MM.1S (cell line): ENCODE data around the gene VCL.

Source experiments
- DNase-seq: peaks from one replicate; pipeline ENCODE4 v3.0.0-alpha.2; 2015
- H2AFZ ChIP-seq: fragments of 300-600 bp; sonication (generic); 2 replicates; pipeline ENCODE4 v1.6.0; 2016; ENCODE audit warnings: antibody characterized with exemption, low read length
- H3F3A ChIP-seq: fragments of 300-600 bp; sonication (generic); 2 replicates; pipeline ENCODE4 v1.6.1; 2016; ENCODE audit warnings: mild to moderate bottlenecking, antibody characterized with exemption, low read length, moderate library complexity, mixed read lengths; ENCODE audit not compliant: insufficient read depth
- H3K27ac ChIP-seq: fragments of 300-600 bp; sonication (generic); 2 replicates; pipeline ENCODE4 v1.5.1; 2016; ENCODE audit warnings: mild to moderate bottlenecking, low read length
- H3K27me3 ChIP-seq: fragments of 300-600 bp; sonication (generic); replicated peaks from 2 replicates; pipeline ENCODE4 v1.6.0; 2016; ENCODE audit warnings: low read length; ENCODE audit not compliant: insufficient read depth
- H3K36me3 ChIP-seq: fragments of 300-600 bp; sonication (generic); replicated peaks from 2 replicates; pipeline ENCODE4 v1.6.1; 2016; ENCODE audit warnings: mild to moderate bottlenecking, low read length, mixed read lengths; ENCODE audit not compliant: insufficient read depth
- H3K4me1 ChIP-seq: fragments of 300-600 bp; sonication (generic); 2 replicates; pipeline ENCODE4 v1.6.1; 2016; ENCODE audit warnings: low read length, mixed read lengths
- H3K4me2 ChIP-seq: fragments of 300-600 bp; sonication (generic); 2 replicates; pipeline ENCODE4 v1.6.0; 2016; ENCODE audit warnings: low read depth, low read length
- H3K4me3 ChIP-seq: fragments of 300-600 bp; sonication (generic); 2 replicates; pipeline ENCODE4 v1.5.1; 2016; ENCODE audit warnings: low read length, mixed read lengths
- H3K79me2 ChIP-seq: fragments of 300-600 bp; sonication (generic); 2 replicates; pipeline ENCODE4 v1.6.1; 2016; ENCODE audit warnings: mixed run types, low read length, mixed read lengths
- H3K9ac ChIP-seq: fragments of 300-600 bp; sonication (generic); 2 replicates; pipeline ENCODE4 v1.6.1; 2016; ENCODE audit warnings: low read length, mixed read lengths
- H3K9me2 ChIP-seq: fragments of 300-600 bp; sonication (generic); replicated peaks from 2 replicates; pipeline ENCODE4 v1.6.1; 2016; ENCODE audit warnings: mild to moderate bottlenecking, low read length, mixed read lengths; ENCODE audit not compliant: insufficient read depth
- H3K9me3 ChIP-seq: fragments of 300-600 bp; sonication (generic); replicated peaks from 2 replicates; pipeline ENCODE4 v1.6.1; 2016; ENCODE audit warnings: mild to moderate bottlenecking, low read length, mixed read lengths; ENCODE audit not compliant: insufficient read depth
- H4K20me1 ChIP-seq: fragments of 300-600 bp; sonication (generic); 2 replicates; pipeline ENCODE4 v1.6.1; 2016; ENCODE audit warnings: mild to moderate bottlenecking, low read length, moderate library complexity, mixed read lengths; ENCODE audit not compliant: insufficient read depth
- EZH2 ChIP-seq: fragments of 300-600 bp; sonication (generic); optimal IDR thresholded peaks from 2 replicates; pipeline ENCODE3; 2017; ENCODE audit warnings: low read depth, mild to moderate bottlenecking, antibody characterized with exemption, low read length, mixed read lengths
- EZH2phosphoT487 ChIP-seq: fragments of 300-600 bp; sonication (generic); IDR thresholded peaks from 2 replicates; pipeline ENCODE4 v1.6.1; 2018; ENCODE audit warnings: antibody characterized with exemption, low read length
- TF ChIP-seq, protein P1 (sequence below): fragments of 300-600 bp; sonication (generic); IDR thresholded peaks from 2 replicates; pipeline ENCODE4 v1.5.1; 2016; ENCODE audit warnings: antibody characterized with exemption, low read length, mixed read lengths

Gene VCL

DNA sequence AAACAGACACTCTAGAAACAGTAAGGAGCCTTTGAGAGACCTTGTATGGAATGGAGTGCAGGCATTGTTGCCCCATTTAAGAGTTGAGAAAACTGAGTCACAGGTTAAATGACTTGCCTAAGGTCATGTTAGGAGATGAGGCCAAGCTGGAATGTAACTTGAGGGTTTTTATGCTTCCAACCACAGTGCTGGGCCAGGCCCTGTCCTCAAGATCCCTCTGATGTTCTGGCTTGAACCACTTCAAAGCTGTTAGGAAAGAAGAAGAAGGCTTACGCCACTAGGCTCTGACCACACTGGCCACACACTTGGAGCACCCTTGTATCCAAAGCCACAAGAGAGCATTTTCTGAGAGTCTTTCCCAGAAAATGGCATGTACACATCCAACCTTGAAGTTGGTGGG is 44.3 kb upstream of the VCL start:
- Histone ChIP-seq H3F3A (peaks cover 20% of the 10 kb centered on the region), H4K20me1 (no peaks in the 10 kb centered on the region), H3K9me2 (no peaks in the 10 kb centered on the region), H3K36me3 (no peaks in the 10 kb centered on the region), H3K79me2 (no peaks in the 10 kb centered on the region), H3K27ac (no peak overlapping the region), H3K9me3 (no peaks in the 10 kb centered on the region), H3K4me1 (peaks cover 22% of the 10 kb centered on the region), H3K27me3 (no peaks in the 10 kb centered on the region), H3K4me3 (no peak overlapping the region), H3K4me2 (no peak overlapping the region), H3K9ac (no peak overlapping the region), H2AFZ (no peak overlapping the region)
- no peak for DNase-seq
- TF ChIP-seq EZH2 (no peak), EZH2phosphoT487 (no peak)
- TF ChIP-seq, protein P1, sequence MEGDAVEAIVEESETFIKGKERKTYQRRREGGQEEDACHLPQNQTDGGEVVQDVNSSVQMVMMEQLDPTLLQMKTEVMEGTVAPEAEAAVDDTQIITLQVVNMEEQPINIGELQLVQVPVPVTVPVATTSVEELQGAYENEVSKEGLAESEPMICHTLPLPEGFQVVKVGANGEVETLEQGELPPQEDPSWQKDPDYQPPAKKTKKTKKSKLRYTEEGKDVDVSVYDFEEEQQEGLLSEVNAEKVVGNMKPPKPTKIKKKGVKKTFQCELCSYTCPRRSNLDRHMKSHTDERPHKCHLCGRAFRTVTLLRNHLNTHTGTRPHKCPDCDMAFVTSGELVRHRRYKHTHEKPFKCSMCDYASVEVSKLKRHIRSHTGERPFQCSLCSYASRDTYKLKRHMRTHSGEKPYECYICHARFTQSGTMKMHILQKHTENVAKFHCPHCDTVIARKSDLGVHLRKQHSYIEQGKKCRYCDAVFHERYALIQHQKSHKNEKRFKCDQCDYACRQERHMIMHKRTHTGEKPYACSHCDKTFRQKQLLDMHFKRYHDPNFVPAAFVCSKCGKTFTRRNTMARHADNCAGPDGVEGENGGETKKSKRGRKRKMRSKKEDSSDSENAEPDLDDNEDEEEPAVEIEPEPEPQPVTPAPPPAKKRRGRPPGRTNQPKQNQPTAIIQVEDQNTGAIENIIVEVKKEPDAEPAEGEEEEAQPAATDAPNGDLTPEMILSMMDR = no peak

DNA sequence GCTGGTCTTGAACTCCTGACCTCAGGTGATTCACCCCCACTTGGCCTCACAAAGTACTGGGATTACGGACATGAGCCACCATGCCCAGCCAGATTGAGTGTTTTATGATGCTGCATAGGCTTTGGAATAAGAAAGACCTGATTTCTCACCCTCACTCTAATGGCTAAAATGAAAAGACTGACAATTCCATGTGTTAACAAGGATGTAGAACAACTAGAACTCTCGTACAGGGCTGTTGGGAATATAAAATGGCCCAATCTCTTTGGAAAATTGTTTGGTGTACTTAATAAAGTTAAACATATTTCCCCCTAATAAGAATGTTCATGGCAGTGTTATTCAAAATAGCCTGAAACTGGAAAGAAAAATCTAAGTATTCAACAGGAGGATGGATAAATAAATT is 43.2 kb upstream of the VCL start:
- Histone ChIP-seq H3K79me2 (no peaks in the 10 kb centered on the region), H3F3A (peaks cover 25% of the 10 kb centered on the region), H4K20me1 (no peaks in the 10 kb centered on the region), H3K36me3 (no peaks in the 10 kb centered on the region), H3K4me3 (no peak overlapping the region), H3K4me1 (peaks cover 29% of the 10 kb centered on the region), H3K27ac (no peak overlapping the region), H3K9me3 (no peaks in the 10 kb centered on the region), H3K4me2 (no peak overlapping the region), H3K9ac (no peak overlapping the region), H3K9me2 (no peaks in the 10 kb centered on the region), H3K27me3 (no peaks in the 10 kb centered on the region), H2AFZ (no peak overlapping the region)
- no peak for TF ChIP-seq EZH2
- no peak for TF ChIP-seq EZH2phosphoT487
- TF ChIP-seq, protein P1 = no peak
- DNase-seq = no peak

DNA sequence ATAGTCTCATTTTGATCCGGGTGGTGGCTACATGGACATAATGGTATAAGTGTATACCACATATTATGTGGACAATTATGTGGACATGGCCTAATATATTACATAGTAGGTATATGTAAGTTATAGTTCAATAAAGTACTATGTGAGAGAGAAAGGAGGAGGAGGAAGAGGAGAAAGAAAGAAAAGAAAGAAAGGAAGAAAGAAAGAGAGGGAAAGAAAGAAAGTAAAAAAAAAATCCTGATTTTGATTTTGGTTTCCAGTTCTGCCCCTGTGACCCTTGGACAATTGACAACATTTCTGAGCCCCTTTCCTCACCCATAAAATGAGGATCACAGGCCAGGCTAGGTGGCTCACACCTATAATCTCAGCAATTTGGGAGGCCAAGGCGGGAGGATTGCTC is 42.2 kb upstream of the VCL start:
- Histone ChIP-seq H3K9me2 (no peaks in the 10 kb centered on the region), H3K36me3 (no peaks in the 10 kb centered on the region), H3K9ac (no peak overlapping the region), H3K4me2 (no peak overlapping the region), H3K9me3 (no peaks in the 10 kb centered on the region), H2AFZ (no peak overlapping the region), H3K27ac (no peak overlapping the region), H3K27me3 (no peaks in the 10 kb centered on the region), H3K4me1 (peaks cover 39% of the 10 kb centered on the region), H3K79me2 (no peaks in the 10 kb centered on the region), H4K20me1 (no peaks in the 10 kb centered on the region), H3F3A (peaks cover 30% of the 10 kb centered on the region), H3K4me3 (no peak overlapping the region)
- DNase-seq = no peak
- no peak for TF ChIP-seq EZH2
- TF ChIP-seq, protein P1 = no peak
- TF ChIP-seq EZH2phosphoT487 = no peak
